Testis (tissue), 2 donors: ENCODE data around the gene ARL15.

Source experiments
- POLR2A ChIP-seq: fragments of 450-650 bp; IDR thresholded peaks from one replicate; pipeline ENCODE4 v1.6.1; 2017; ENCODE audit warnings: antibody characterized with exemption, mild to moderate bottlenecking, moderate library complexity
- TF ChIP-seq, protein P1 (sequence below), 3 experiments: fragments of 450-650 bp in 2 of 3; fragments of 200-600 bp in 1 of 3; sonication (generic) in 1 of 3; IDR thresholded peaks; one replicate each; pipeline ENCODE4 v1.5.1; 2016 to 2019; ENCODE audit warnings: antibody characterized with exemption in 3 of 3, mild to moderate bottlenecking in 2 of 3, moderate library complexity in 1 of 3

DNA sequence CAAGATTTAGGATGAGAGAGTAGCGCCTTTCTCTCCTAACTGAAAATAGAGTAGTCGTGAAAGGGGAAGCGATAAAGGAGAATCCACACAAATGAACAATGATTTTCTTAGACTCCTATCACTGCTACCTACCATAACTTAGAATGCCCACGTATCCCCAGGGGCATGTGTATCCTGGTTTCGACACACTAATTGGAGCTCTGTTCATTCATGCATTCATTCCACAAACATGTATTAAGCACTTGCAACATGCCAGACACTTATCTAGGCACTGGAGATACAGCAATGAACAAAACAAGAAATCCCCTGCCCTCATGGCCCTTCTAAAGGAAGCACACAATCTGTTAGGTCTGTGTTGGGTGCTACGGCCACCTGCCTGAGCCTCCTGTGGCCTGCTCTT lies 40.0 kb downstream of the ARL15 start:
- TF ChIP-seq, protein P1, sequence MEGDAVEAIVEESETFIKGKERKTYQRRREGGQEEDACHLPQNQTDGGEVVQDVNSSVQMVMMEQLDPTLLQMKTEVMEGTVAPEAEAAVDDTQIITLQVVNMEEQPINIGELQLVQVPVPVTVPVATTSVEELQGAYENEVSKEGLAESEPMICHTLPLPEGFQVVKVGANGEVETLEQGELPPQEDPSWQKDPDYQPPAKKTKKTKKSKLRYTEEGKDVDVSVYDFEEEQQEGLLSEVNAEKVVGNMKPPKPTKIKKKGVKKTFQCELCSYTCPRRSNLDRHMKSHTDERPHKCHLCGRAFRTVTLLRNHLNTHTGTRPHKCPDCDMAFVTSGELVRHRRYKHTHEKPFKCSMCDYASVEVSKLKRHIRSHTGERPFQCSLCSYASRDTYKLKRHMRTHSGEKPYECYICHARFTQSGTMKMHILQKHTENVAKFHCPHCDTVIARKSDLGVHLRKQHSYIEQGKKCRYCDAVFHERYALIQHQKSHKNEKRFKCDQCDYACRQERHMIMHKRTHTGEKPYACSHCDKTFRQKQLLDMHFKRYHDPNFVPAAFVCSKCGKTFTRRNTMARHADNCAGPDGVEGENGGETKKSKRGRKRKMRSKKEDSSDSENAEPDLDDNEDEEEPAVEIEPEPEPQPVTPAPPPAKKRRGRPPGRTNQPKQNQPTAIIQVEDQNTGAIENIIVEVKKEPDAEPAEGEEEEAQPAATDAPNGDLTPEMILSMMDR (IDR thresholded peaks at IDR 0.05): no peak
- no peak for TF ChIP-seq POLR2A
